Measurements from ENCODE around the gene WDFY4.

- TF ChIP-seq SIN3A (IDR thresholded peaks at IDR 0.05; ENCODE audit: borderline replicate concordance, insufficient read depth, low read length) (no peak), POLR2AphosphoS5 (IDR thresholded peaks at IDR 0.05; ENCODE audit: low read depth, low read length) (no peak), TAF1 (IDR thresholded peaks at IDR 0.05; ENCODE audit: borderline replicate concordance, insufficient read depth, low read length) (no peak)
These were observed 86.6 kb downstream of the WDFY4 start for GRCh38 chr10:48771234-48771633.
